Caco-2 (cell line): ENCODE measurements around the gene R3HCC1L. TPM values are rescaled to one million over a fixed set of nuclear protein-coding genes. Genes with fewer than 3 reads are reported as not detected.

Experiments
- BruUV-seq: library from RNA; stranded (reverse); fragments of 400-500 nt; replicated peaks from 2 replicates; lab custom pipeline; 2021; lab: Mats Ljungman, UMichigan
- CTCF ChIA-PET: fragments of 300-600 bp; sonication (Branson Sonifier 250); formaldehyde crosslinking; loops from one replicate; lab custom pipeline; 2022; ENCODE audit warnings: antibody characterized with exemption; lab: Charles Lee
- POLR2A ChIA-PET: fragments of 300-600 bp; sonication (Branson Sonifier 250); formaldehyde crosslinking; loops from one replicate; lab custom pipeline; 2022; ENCODE audit warnings: antibody characterized with exemption; lab: Charles Lee
- DNase-seq, 2 experiments: peaks; one replicate each; pipeline versions ENCODE4 v3.0.0 to v3.0.0-alpha.2; 2020 to 2022
- H3K27me3 ChIP-seq: replicated peaks from 2 replicates; pipeline ENCODE4 v1.6.0; 2011; ENCODE audit warnings: low read length; ENCODE audit not compliant: control insufficient read depth, insufficient read depth
- H3K36me3 ChIP-seq: 2 replicates; pipeline ENCODE4 v1.5.1; 2011; ENCODE audit warnings: low read length; ENCODE audit not compliant: control insufficient read depth, insufficient read depth
- H3K4me1 ChIP-seq: fragments of 250-450 bp; sonication (Bioruptor Pico); 2 replicates; pipeline ENCODE4 v1.5.1; 2020; ENCODE audit warnings: mild to moderate bottlenecking
- H3K4me3 ChIP-seq: 2 replicates; pipeline ENCODE4 v1.5.1; 2011; ENCODE audit warnings: low read depth, mild to moderate bottlenecking, control low read depth, low read length
- H3K9me3 ChIP-seq: fragments of 250-450 bp; sonication (Bioruptor Pico); 2 replicates; pipeline ENCODE4 v1.5.1; 2020; ENCODE audit warnings: mild to moderate bottlenecking, moderate library complexity
- H3K27ac Mint-ChIP-seq: one replicate; pipeline ENCODE4 v1.8.0; 2022; ENCODE audit warnings: mixed read lengths; ENCODE audit not compliant: unreplicated experiment
- H3K27me3 Mint-ChIP-seq: one replicate; pipeline ENCODE4 v1.8.0; 2022; ENCODE audit warnings: mixed read lengths; ENCODE audit not compliant: insufficient read depth, unreplicated experiment
- H3K36me3 Mint-ChIP-seq: one replicate; pipeline ENCODE4 v1.8.0; 2022; ENCODE audit warnings: mild to moderate bottlenecking, mixed read lengths; ENCODE audit not compliant: insufficient read depth, unreplicated experiment
- H3K4me1 Mint-ChIP-seq: one replicate; pipeline ENCODE4 v1.8.0; 2022; ENCODE audit warnings: low read depth, mixed read lengths; ENCODE audit not compliant: unreplicated experiment
- H3K4me3 Mint-ChIP-seq: one replicate; pipeline ENCODE4 v1.8.0; 2022; ENCODE audit warnings: mild to moderate bottlenecking, moderate library complexity, mixed read lengths; ENCODE audit not compliant: unreplicated experiment
- H3K9me3 Mint-ChIP-seq: one replicate; pipeline ENCODE4 v1.8.0; 2022; ENCODE audit warnings: mixed read lengths; ENCODE audit not compliant: unreplicated experiment
- intact Hi-C: fragments of 100-400 bp; cut with micrococcal nuclease; formaldehyde crosslinking; loops from one replicate; pipeline ENCODE4 v1.10.0; 2022; ENCODE audit not compliant: unreplicated experiment
- total RNA-seq: library from RNA; stranded (reverse); gene quantifications from 2 replicates; pipeline ENCODE4 v1.2.3, GENCODE V29; 2022
- TF ChIP-seq, protein P1 (sequence below), 2 experiments: fragments of 200-600 bp in 1 of 2; IDR thresholded peaks; 1 replicate in 1 of 2; 2 replicates in 1 of 2; pipeline versions ENCODE4 v1.5.1 to v1.8.0; 2011 to 2022; ENCODE audit warnings: antibody characterized with exemption in 1 of 2, control low read depth in 1 of 2, inconsistent platforms in 1 of 2, low read depth in 1 of 2, low read length in 1 of 2, mild to moderate bottlenecking in 1 of 2, moderate library complexity in 1 of 2; ENCODE audit not compliant: insufficient read depth in 1 of 2, severe bottlenecking in 1 of 2, unreplicated experiment in 1 of 2

R3HCC1L gene
- total RNA-seq, 1 experiment from 2014 or later = 16.5 TPM

DNA sequence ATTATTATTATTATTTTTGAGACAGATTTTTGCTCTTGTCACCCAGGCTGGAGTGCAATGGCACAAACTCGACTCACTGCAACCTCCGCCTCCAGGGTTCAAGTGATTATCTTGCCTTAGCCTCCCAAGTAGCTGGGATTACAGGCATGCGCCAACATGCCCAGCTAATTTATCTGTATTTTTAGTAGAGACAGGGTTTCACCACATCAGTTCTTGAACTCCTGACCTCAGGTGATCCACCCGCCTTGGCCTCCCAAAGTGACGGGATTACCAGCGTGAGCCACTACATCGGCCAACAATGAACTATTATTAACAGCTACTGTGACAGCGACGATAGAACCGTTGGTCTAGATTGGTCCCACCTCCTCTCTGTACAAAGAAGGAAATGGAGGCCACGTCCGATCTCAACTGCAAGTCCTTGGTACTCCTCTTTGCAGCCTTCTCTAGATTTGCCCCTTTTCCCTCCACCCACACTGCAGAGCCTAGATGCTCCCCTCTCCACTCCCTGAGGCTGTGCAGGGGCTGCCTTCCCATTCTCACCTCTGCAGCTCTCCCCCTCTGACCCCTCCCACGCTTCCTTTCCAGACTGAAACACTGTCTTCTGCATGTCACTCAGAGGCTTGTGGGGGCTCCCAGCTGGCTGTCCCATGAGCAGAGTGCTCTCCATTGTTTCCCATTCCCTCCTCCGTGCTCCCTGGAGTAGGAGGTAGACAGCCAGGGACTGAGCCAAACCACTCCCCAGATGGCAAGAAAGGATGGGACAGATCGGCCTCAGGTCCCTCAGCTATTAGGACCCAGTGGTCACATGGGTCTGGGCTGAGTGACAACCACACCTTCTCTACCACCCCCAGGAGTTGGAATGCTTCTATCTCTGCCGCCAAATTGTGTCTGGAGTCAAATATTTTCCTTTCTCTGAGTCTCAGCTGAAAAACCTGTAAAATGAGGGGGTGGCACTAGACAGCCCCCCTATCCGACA lies 131.2 kb downstream of the R3HCC1L start:
- H3K4me1 Mint-ChIP-seq = peaks cover 27% of the 10 kb centered on the region
- peaks cover 4% of the 10 kb centered on the region for H3K36me3 Mint-ChIP-seq
- H3K9me3 ChIP-seq = no peaks in the 10 kb centered on the region
- peak overlapping the region; percentile 81 for H3K27ac Mint-ChIP-seq
- no peaks in the 10 kb centered on the region for H3K27me3 Mint-ChIP-seq
- BruUV-seq = no TSS peak
- intact Hi-C loops = loop anchor here (10.0 kb wide), 1 partner anchor 149 kb away; the partner anchor contains the start of gene PYROXD2
- H3K27me3 ChIP-seq = no peaks in the 10 kb centered on the region
- TF ChIP-seq, protein P1, sequence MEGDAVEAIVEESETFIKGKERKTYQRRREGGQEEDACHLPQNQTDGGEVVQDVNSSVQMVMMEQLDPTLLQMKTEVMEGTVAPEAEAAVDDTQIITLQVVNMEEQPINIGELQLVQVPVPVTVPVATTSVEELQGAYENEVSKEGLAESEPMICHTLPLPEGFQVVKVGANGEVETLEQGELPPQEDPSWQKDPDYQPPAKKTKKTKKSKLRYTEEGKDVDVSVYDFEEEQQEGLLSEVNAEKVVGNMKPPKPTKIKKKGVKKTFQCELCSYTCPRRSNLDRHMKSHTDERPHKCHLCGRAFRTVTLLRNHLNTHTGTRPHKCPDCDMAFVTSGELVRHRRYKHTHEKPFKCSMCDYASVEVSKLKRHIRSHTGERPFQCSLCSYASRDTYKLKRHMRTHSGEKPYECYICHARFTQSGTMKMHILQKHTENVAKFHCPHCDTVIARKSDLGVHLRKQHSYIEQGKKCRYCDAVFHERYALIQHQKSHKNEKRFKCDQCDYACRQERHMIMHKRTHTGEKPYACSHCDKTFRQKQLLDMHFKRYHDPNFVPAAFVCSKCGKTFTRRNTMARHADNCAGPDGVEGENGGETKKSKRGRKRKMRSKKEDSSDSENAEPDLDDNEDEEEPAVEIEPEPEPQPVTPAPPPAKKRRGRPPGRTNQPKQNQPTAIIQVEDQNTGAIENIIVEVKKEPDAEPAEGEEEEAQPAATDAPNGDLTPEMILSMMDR (IDR thresholded peaks at IDR 0.05; ENCODE audit: insufficient read depth in 1 of 2, low read depth in 1 of 2, low read length in 1 of 2, severe bottlenecking in 1 of 2, unreplicated experiment in 1 of 2) = no peak
- H3K36me3 ChIP-seq = no peaks in the 10 kb centered on the region
- no peak overlapping the region for H3K4me3 ChIP-seq
- POLR2A ChIA-PET = no interaction called here
- peaks cover 26% of the 10 kb centered on the region for H3K4me1 ChIP-seq
- no peak overlapping the region for H3K4me3 Mint-ChIP-seq
- CTCF ChIA-PET = no interaction called here
- DNase-seq = no peak
- H3K9me3 Mint-ChIP-seq = no peaks in the 10 kb centered on the region

GRCh38 chr10:98266647-98267046 lies 132.2 kb downstream of the R3HCC1L start:
- no TSS peak for BruUV-seq
- Mint-ChIP-seq H3K4me3 (peak overlapping the region; percentile 75), H3K36me3 (peaks cover 4% of the 10 kb centered on the region), H3K27me3 (no peaks in the 10 kb centered on the region), H3K9me3 (no peaks in the 10 kb centered on the region), H3K4me1 (peaks cover 24% of the 10 kb centered on the region), H3K27ac (peak overlapping the region; percentile 81)
- Histone ChIP-seq H3K4me3 (no peak overlapping the region), H3K36me3 (no peaks in the 10 kb centered on the region), H3K27me3 (no peaks in the 10 kb centered on the region), H3K9me3 (no peaks in the 10 kb centered on the region), H3K4me1 (peaks cover 28% of the 10 kb centered on the region)
- intact Hi-C loops = loop anchor here (10.0 kb wide), 1 partner anchor 148 kb away; the partner anchor contains the start of gene PYROXD2
- DNase-seq = no peak
- TF ChIP-seq, protein P1 (IDR thresholded peaks at IDR 0.05; ENCODE audit: insufficient read depth in 1 of 2, low read depth in 1 of 2, low read length in 1 of 2, severe bottlenecking in 1 of 2, unreplicated experiment in 1 of 2) = no peak
- ChIA-PET POLR2A (no interaction called here), CTCF (interaction anchor here (3.0 kb wide), 1 partner anchor 43 kb away, joined by 10 read pairs; no protein-coding TSS in a partner anchor)

DNA sequence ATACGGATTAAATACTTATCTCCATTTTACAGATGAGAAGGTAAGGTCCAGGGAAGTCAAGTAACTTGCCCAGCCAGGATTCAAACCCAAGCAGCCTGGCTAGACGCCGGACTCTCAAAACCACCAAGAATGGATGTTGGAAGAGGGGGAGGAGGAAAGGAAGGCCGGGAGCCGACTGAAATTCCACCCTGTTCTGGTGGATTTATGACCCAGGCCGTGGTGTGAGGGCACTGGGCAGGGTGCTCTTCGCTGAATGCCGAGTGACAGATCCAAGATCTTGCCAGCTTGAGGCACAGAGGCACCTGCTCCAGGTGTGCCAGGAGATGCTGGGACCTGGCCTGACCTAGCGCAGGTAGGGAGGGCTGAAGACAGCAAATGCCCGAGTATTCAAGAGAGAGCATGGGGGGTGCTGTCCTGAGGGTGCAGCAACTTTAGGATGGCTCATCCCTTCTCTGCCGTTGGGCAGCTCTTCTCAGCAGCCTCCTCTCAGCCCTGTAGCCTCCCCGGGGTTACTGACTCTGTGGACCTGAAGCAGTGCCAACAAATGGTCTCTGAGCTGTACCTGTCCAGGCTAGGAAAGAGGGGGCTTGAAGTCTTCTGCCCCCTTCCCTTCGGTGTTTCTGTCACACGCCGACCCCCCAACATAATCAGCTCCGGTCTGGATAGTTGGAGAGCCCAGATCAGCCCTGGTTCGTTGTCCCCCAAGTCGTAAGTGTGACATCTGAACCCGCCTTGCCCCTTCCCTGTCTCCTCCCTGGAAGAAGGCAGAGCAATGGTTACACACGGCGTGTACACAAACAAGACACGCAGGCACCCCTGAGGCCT lies 132.8 kb downstream of the R3HCC1L start:
- H3K4me1 Mint-ChIP-seq = peaks cover 24% of the 10 kb centered on the region
- H3K4me3 ChIP-seq = peak overlapping the region; percentile 33
- DNase-seq = no peak
- no peaks in the 10 kb centered on the region for H3K27me3 Mint-ChIP-seq
- peaks cover 28% of the 10 kb centered on the region for H3K4me1 ChIP-seq
- H3K9me3 Mint-ChIP-seq = no peaks in the 10 kb centered on the region
- POLR2A ChIA-PET = no interaction called here
- TF ChIP-seq, protein P1 (IDR thresholded peaks at IDR 0.05; ENCODE audit: insufficient read depth in 1 of 2, low read depth in 1 of 2, low read length in 1 of 2, severe bottlenecking in 1 of 2, unreplicated experiment in 1 of 2) = no peak
- no TSS peak for BruUV-seq
- CTCF ChIA-PET = interaction anchor here (3.0 kb wide), 1 partner anchor 42 kb away, joined by 10 read pairs; no protein-coding TSS in a partner anchor
- intact Hi-C loops = loop anchor here (10.0 kb wide), 1 partner anchor 148 kb away; the partner anchor contains the start of gene PYROXD2
- H3K27me3 ChIP-seq = no peaks in the 10 kb centered on the region
- peak overlapping the region; percentile 75 for H3K4me3 Mint-ChIP-seq
- H3K27ac Mint-ChIP-seq = peak overlapping the region; percentile 81
- no peaks in the 10 kb centered on the region for H3K36me3 ChIP-seq
- no peaks in the 10 kb centered on the region for H3K9me3 ChIP-seq
- peaks cover 4% of the 10 kb centered on the region for H3K36me3 Mint-ChIP-seq
